ENCODE data around the gene KRTAP9-4.
"Not testable (repeated sequence)": the region's sequence is repeated elsewhere in the genome, so short reads cannot be mapped to it uniquely, and the experiment has no call there.

DNA sequence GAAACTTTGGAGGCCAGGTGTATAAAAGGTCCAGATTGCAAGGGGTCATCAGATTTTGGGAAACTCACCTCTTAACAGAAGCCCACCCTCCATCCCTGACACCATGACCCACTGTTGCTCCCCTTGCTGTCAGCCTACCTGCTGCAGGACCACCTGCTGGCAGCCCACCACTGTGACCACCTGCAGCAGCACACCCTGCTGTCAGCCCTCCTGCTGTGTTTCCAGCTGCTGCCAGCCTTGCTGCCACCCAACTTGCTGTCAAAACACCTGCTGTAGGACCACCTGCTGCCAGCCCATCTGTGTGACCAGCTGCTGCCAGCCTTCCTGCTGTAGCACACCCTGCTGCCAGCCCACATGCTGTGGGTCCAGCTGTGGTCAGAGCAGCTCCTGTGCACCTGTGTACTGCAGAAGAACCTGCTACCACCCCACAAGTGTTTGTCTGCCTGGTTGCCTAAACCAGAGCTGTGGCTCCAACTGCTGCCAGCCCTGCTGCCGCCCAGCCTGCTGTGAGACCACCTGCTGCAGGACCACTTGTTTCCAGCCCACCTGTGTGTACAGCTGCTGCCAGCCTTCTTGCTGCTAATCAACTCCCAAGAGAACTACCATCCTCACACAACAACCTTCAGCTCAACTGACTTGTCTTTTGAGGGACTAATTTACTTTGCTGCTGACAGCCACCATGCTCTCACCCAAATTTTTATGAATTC, 16.9 kb upstream of the KRTAP9-4 start, which contains the start of gene KRTAP9-3:
- TF ChIP-seq, protein P1, sequence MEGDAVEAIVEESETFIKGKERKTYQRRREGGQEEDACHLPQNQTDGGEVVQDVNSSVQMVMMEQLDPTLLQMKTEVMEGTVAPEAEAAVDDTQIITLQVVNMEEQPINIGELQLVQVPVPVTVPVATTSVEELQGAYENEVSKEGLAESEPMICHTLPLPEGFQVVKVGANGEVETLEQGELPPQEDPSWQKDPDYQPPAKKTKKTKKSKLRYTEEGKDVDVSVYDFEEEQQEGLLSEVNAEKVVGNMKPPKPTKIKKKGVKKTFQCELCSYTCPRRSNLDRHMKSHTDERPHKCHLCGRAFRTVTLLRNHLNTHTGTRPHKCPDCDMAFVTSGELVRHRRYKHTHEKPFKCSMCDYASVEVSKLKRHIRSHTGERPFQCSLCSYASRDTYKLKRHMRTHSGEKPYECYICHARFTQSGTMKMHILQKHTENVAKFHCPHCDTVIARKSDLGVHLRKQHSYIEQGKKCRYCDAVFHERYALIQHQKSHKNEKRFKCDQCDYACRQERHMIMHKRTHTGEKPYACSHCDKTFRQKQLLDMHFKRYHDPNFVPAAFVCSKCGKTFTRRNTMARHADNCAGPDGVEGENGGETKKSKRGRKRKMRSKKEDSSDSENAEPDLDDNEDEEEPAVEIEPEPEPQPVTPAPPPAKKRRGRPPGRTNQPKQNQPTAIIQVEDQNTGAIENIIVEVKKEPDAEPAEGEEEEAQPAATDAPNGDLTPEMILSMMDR (conservative IDR thresholded peaks at IDR 0.05; ENCODE audit: low read length) = not testable (repeated sequence)
- TF ChIP-seq EZH2phosphoT487 (IDR thresholded peaks at IDR 0.05; ENCODE audit: borderline replicate concordance) = not testable (repeated sequence)
